ENCODE results near the gene DGKQ. TPM values are rescaled to one million over a fixed set of nuclear protein-coding genes. Genes with fewer than 3 reads are reported as not detected.

Gene DGKQ
- total RNA-seq, 1 donor from 2014 or later, result 18.8 TPM

GRCh38 chr4:997375-998071, 24.2 kb upstream of the DGKQ start:
- Histone ChIP-seq H3K27ac (no peak overlapping the region), H3K9me3 (no peaks in the 10 kb centered on the region), H3K27me3 (ENCODE audit: low read depth) (peaks cover 47% of the 10 kb centered on the region), H3K36me3 (no peaks in the 10 kb centered on the region), H3K4me3 (peak overlapping the region; percentile 43), H3K4me1 (peaks cover 33% of the 10 kb centered on the region)
- ATAC-seq, result peak; percentile 15 to 43
- TF ChIP-seq, protein P1, sequence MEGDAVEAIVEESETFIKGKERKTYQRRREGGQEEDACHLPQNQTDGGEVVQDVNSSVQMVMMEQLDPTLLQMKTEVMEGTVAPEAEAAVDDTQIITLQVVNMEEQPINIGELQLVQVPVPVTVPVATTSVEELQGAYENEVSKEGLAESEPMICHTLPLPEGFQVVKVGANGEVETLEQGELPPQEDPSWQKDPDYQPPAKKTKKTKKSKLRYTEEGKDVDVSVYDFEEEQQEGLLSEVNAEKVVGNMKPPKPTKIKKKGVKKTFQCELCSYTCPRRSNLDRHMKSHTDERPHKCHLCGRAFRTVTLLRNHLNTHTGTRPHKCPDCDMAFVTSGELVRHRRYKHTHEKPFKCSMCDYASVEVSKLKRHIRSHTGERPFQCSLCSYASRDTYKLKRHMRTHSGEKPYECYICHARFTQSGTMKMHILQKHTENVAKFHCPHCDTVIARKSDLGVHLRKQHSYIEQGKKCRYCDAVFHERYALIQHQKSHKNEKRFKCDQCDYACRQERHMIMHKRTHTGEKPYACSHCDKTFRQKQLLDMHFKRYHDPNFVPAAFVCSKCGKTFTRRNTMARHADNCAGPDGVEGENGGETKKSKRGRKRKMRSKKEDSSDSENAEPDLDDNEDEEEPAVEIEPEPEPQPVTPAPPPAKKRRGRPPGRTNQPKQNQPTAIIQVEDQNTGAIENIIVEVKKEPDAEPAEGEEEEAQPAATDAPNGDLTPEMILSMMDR (IDR thresholded peaks at IDR 0.05), result no peak
- no peak for DNase-seq
- intact Hi-C loops (cut with DNase I), result no loop called here

DNA sequence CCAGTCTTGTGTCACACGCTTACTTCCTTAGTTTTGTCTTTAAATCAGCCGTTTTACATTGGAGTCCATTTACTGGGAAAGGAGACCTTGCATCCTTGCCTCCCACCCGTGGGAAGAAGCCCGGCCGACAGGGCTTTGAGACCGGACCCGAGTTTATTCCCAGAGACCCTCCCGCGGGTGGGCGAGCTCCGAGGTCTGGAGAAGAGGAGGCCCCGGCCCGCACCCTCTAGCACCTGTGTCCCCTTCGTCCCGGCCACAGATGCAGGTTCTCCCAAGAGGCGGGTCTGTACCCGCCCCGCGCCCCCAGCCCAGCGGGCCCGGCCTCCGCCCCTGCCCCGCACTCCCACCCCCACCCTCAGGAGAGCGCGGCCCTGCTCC, 23.6 kb upstream of the DGKQ start:
- Histone ChIP-seq H3K27ac (no peak overlapping the region), H3K36me3 (no peaks in the 10 kb centered on the region), H3K4me1 (peaks cover 32% of the 10 kb centered on the region), H3K9me3 (no peaks in the 10 kb centered on the region), H3K27me3 (ENCODE audit: low read depth) (peaks cover 42% of the 10 kb centered on the region), H3K4me3 (peak overlapping the region; percentile 43)
- intact Hi-C loops (cut with DNase I), result no loop called here
- ATAC-seq (no peak), DNase-seq (no peak)
- TF ChIP-seq, protein P1 (IDR thresholded peaks at IDR 0.05), result no peak

GRCh38 chr4:996030-996996, 22.9 kb upstream of the DGKQ start:
- no peak for ATAC-seq
- no peaks in the 10 kb centered on the region for H3K36me3 ChIP-seq
- intact Hi-C loops (cut with DNase I), result no loop called here
- DNase-seq, result no peak
- H3K9me3 ChIP-seq, result no peaks in the 10 kb centered on the region
- H3K4me3 ChIP-seq, result peak overlapping the region; percentile 43
- H3K27ac ChIP-seq, result no peak overlapping the region
- H3K4me1 ChIP-seq, result peaks cover 28% of the 10 kb centered on the region
- peaks cover 35% of the 10 kb centered on the region for H3K27me3 ChIP-seq (ENCODE audit: low read depth)
- TF ChIP-seq, protein P1 (IDR thresholded peaks at IDR 0.05), result no peak

DNA sequence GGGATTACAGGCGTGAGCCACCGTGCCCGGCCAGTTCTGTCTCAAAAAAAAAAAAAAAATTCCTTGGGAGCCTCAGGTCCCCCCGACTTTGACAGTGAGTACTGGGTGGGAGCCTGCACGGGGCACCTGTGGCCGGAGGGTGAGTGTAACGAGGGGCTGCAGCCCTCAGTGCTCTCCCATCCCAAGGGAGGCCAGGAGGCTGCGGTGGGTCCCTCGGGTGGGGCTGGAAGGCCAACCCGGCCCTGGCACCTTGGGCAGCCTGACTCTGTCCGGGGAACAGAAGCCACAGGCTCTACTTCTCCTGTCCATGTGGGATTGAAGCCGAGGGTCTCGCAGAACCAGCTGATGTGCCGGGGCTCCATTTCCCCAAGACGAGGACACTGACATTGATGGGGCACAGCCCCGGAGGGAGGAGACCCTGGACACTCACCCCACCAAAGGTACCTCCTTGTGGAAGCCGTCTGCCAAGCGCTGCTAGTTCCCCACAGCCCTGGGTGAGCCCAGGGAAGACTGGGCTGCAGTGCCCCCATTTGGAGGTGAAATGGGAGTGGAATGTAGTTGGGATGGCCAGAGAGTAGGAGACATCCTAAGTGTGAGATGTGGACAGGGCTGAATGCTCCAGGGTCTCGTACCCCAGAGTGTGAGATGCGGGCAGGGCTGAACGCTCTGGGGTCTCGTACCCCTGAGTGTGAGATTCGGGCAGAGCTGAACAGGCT, 22.1 kb upstream of the DGKQ start:
- Histone ChIP-seq H3K27me3 (ENCODE audit: low read depth) (peaks cover 27% of the 10 kb centered on the region), H3K4me1 (peaks cover 28% of the 10 kb centered on the region), H3K4me3 (no peak overlapping the region), H3K36me3 (no peaks in the 10 kb centered on the region), H3K9me3 (no peaks in the 10 kb centered on the region), H3K27ac (no peak overlapping the region)
- ATAC-seq, result no peak
- intact Hi-C loops (cut with DNase I), result no loop called here
- no peak for DNase-seq
- TF ChIP-seq, protein P1 (IDR thresholded peaks at IDR 0.05), result no peak
